Uterine smooth muscle cell (primary cell): Measurements from ENCODE around the gene EFTUD2. TPM values are rescaled to one million over a fixed set of nuclear protein-coding genes. Genes with fewer than 3 reads are reported as not detected.

ENCODE experiments used
- total RNA-seq: library from RNA; depleted of rRNA; stranded (reverse); fragments of >200 nt; gene quantifications from 2 replicates; pipeline ENCODE4 v1.2.3, GENCODE V29; 2014

Gene EFTUD2
- total RNA-seq, result 88.9 and 207 TPM in 2 replicates

GRCh38 chr17:44899074-44899782 lies at the start of gene EFTUD2:
EFTUD2 (minus strand) TSS chr17:44899445; CDS start chr17:44894521, 4,924 bp downstream.

GRCh38 chr17:44947461-44948314 lies 48.4 kb upstream of the EFTUD2 start, which contains the start of gene KIF18B:
KIF18B (minus strand) TSS chr17:44947773; CDS start chr17:44936344, 11,429 bp downstream.

DNA sequence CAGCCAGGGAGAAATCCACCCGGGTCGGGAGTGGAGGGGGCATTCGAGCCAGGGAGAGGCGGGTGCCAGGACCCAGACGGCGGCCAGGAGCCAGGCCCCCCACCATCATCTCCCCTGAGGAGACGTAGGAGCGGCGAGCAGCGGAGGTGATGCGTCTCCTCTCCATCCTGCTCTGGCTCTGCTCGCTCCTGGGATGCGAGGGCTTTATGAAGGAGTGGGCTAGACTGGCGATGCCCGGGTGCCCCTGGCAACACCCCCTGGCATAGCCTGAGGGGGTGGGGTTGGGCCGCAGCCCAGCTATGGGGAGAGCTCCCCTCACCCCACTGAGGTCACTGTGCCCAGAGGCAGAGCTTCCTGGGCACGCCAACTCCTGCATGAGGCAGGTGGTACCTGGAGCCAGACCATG lies 16.1 kb upstream of the EFTUD2 start, which contains the start of gene GFAP:
GFAP (minus strand) TSS at position 180 of the 406 bp plus-strand sequence; CDS start at position 166, 14 bp downstream.

DNA sequence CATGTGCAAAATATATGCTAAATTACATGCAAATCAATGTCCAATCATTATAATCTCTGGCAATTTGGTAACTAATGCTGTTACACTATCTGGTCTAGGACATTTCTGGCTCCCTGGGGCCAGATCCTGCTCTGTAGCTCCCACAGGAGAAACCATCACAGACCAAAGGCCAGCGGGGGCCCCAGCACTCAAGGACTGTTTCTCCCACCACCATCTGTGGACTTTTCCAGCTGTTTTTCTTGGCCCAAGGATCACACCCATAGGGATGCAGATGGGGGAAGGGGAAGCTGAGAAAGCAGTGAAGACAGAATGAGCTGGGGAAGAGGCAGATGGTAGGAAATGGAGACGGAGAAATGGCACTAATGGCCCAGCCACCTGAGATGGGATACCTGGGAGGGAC lies 51.7 kb downstream of the EFTUD2 start, which contains the start of gene HIGD1B:
HIGD1B (plus strand) TSS at position 298 of the 400 bp plus-strand sequence. CDS start 270 bp downstream, outside the sequence.

DNA sequence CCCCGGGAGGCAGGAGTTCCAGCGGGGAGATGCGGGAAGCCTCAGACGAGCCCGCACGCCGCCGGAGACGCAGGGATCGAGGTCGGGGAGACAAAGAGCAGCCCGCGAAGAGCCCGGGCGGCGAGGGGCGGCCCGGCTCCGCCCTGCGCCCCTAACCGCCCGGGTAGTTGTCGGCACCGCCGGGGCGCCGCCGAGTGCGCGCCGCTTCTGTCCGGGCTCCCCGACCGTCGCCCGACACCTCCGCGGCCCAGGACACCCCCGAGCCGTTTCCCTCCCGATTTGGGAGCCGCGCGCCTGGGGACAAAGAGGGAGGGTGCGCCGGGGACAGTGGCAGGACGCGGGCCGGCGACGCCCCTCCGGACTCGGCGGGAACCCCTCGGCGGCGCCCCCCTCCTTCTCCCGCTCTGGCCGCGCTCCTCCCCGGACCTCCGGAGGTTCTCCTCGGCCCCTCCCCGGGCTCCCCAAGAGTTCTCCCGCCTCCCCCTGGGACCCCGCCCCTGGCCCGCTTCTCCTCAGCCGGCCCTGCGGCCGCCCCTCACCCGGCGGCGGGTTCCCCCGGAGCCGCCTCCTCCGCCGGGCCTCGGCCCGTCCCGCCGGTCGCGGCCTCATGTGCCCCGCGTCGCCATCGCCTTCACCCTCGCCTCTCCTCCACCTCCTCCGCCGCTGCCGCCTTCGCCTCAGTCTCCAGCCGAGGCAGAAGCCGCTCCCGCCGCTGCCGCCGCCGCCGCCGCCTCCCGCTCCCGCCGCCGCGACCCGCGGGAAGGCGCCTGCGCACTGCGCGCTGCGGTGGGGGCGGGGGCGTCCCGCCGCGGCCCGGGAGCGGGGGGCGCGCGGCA lies 69.5 kb downstream of the EFTUD2 start, which contains the start of gene GJC1:
GJC1 (minus strand) TSS at position 765 of the 836 bp plus-strand sequence. CDS start 24,470 bp downstream, outside the sequence.

Other genes starting within 250 kb of the EFTUD2 start
- gene MEIOC, start 243.0 kb downstream of the EFTUD2 start, total RNA-seq, result 0.12 and 0.22 TPM in 2 replicates
- 44.4 and 53.2 TPM in 2 replicates for gene CCDC43, start 209.7 kb downstream of the EFTUD2 start, total RNA-seq
- gene DBF4B, start 190.8 kb downstream of the EFTUD2 start, total RNA-seq, result 4.9 and 10.1 TPM in 2 replicates
- 0.75 and 0.77 TPM in 2 replicates for gene ADAM11, start 140.5 kb downstream of the EFTUD2 start, total RNA-seq
- gene GJC1, start 69.2 kb downstream of the EFTUD2 start, total RNA-seq, result 56.0 and 69.2 TPM in 2 replicates
- gene HIGD1B, start 51.6 kb downstream of the EFTUD2 start, total RNA-seq, result not detected in 2 replicates
- gene GFAP, start 16.1 kb upstream of the EFTUD2 start, total RNA-seq, result 0.12 TPM in 1 of 2 replicates, not detected in the other
- gene KIF18B, start 48.3 kb upstream of the EFTUD2 start, total RNA-seq, result 1.7 and 8.9 TPM in 2 replicates
- gene C1QL1, start 68.9 kb upstream of the EFTUD2 start, total RNA-seq, result 0.22 and 0.37 TPM in 2 replicates
- gene DCAKD, start 152.2 kb upstream of the EFTUD2 start, total RNA-seq, result 24.2 and 28.2 TPM in 2 replicates
- gene NMT1, start 161.9 kb upstream of the EFTUD2 start, total RNA-seq, result 94.7 and 98.5 TPM in 2 replicates
- 21.0 and 23.0 TPM in 2 replicates for gene PLCD3, start 233.1 kb upstream of the EFTUD2 start, total RNA-seq
- 3.9 and 7.5 TPM in 2 replicates for gene ACBD4, start 236.2 kb upstream of the EFTUD2 start, total RNA-seq
- gene HEXIM1, start 249.0 kb upstream of the EFTUD2 start, total RNA-seq, result 7.9 and 8.7 TPM in 2 replicates